ENCODE data around the gene CNTROB.

GRCh38 chr17:7910281-7910680 lies 21.7 kb upstream of the CNTROB start:
- TF ChIP-seq POLR2AphosphoS5 (IDR thresholded peaks at IDR 0.05; ENCODE audit: low read depth, low read length) (no peak), SIN3A (IDR thresholded peaks at IDR 0.05; ENCODE audit: borderline replicate concordance, insufficient read depth, low read length) (no peak), REST (IDR thresholded peaks at IDR 0.05; ENCODE audit: insufficient read depth in 1 of 2, low read depth in 2 of 2, low read length in 2 of 2) (no peak)

Data from PFSK-1 (cell line).